ENCODE data around the gene SHE. TPM values are rescaled to one million over a fixed set of nuclear protein-coding genes. Genes with fewer than 3 reads are reported as not detected.

SHE gene
- polyA plus RNA-seq, 1 donor from 2014 or later, result 0.04 TPM

DNA sequence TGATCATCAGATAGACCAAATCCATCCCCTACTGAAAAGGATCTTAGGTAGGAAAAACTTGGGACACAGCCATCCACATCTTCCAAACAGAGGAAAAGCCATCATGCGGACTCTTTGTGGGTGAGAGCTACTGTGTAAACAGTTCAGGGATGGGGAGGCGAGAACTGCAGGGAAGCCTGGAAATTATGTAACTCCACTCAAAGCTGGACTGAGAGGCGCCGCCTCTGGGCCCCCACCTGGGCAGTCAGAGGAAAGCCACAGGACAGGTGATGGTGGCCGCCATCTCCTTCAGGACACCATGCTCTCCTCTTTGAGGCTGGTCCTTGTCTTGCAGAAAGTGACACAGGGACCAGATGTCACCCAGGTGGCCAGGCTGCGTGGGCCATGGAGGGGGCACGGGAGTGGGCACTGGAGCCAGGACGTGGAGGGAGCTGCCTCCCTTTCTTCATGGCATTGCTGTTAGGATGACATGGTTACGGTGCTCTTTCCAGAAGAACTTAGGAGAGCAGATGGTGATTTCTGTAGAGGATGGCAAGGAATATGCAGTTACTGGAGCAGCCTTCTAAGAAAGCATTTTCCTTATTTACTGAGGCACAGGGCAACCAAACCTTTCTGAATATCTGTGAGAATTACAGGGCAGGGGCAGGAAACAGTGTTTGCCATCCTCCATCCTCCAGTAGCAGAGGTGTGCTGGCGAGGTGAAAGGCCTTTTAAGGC is 32.2 kb downstream of the SHE start:
- Histone ChIP-seq H3K9me3 (ENCODE audit: low read length) (no peaks in the 10 kb centered on the region), H3K9me2 (ENCODE audit: insufficient read depth, low read length) (no peaks in the 10 kb centered on the region), H3K27ac (ENCODE audit: low read length) (no peak overlapping the region), H3F3A (ENCODE audit: insufficient read depth, low read length, poor library complexity, severe bottlenecking) (no peaks in the 10 kb centered on the region), H3K36me3 (ENCODE audit: insufficient read depth, low read length) (no peaks in the 10 kb centered on the region), H3K4me2 (ENCODE audit: low read length) (no peak overlapping the region), H4K20me1 (ENCODE audit: insufficient read depth) (no peaks in the 10 kb centered on the region), H2AFZ (ENCODE audit: low read depth, low read length) (no peak overlapping the region), H3K79me2 (replicated peaks; ENCODE audit: insufficient read depth, low read length) (no peaks in the 10 kb centered on the region), H3K27me3 (ENCODE audit: insufficient read depth, low read depth, low read length) (no peaks in the 10 kb centered on the region), H3K4me3 (ENCODE audit: low read length) (no peak overlapping the region), H3K9ac (ENCODE audit: low read length) (no peak overlapping the region)
- TF ChIP-seq EP300 (conservative IDR thresholded peaks at IDR 0.05; ENCODE audit: poor library complexity, severe bottlenecking), result no peak
- TF ChIP-seq, protein P1, sequence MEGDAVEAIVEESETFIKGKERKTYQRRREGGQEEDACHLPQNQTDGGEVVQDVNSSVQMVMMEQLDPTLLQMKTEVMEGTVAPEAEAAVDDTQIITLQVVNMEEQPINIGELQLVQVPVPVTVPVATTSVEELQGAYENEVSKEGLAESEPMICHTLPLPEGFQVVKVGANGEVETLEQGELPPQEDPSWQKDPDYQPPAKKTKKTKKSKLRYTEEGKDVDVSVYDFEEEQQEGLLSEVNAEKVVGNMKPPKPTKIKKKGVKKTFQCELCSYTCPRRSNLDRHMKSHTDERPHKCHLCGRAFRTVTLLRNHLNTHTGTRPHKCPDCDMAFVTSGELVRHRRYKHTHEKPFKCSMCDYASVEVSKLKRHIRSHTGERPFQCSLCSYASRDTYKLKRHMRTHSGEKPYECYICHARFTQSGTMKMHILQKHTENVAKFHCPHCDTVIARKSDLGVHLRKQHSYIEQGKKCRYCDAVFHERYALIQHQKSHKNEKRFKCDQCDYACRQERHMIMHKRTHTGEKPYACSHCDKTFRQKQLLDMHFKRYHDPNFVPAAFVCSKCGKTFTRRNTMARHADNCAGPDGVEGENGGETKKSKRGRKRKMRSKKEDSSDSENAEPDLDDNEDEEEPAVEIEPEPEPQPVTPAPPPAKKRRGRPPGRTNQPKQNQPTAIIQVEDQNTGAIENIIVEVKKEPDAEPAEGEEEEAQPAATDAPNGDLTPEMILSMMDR (IDR thresholded peaks at IDR 0.05; ENCODE audit: poor library complexity, severe bottlenecking), result no peak
- no peak for TF ChIP-seq RAD21 (conservative IDR thresholded peaks at IDR 0.05)
- no peak for TF ChIP-seq SMC3 (conservative IDR thresholded peaks at IDR 0.05; ENCODE audit: poor library complexity)
- TF ChIP-seq POLR2AphosphoS5 (IDR thresholded peaks at IDR 0.05), result no peak
- no peak for TF ChIP-seq MXI1 (conservative IDR thresholded peaks at IDR 0.05; ENCODE audit: poor library complexity, severe bottlenecking)
- TF ChIP-seq EZH2 (IDR thresholded peaks at IDR 0.05; ENCODE audit: borderline replicate concordance, insufficient read depth, low read length, poor library complexity, severe bottlenecking), result no peak
- no peak for TF ChIP-seq REST (IDR thresholded peaks at IDR 0.05; ENCODE audit: borderline replicate concordance)
- TF ChIP-seq TAF1 (IDR thresholded peaks at IDR 0.05; ENCODE audit: low read depth), result no peak

DNA sequence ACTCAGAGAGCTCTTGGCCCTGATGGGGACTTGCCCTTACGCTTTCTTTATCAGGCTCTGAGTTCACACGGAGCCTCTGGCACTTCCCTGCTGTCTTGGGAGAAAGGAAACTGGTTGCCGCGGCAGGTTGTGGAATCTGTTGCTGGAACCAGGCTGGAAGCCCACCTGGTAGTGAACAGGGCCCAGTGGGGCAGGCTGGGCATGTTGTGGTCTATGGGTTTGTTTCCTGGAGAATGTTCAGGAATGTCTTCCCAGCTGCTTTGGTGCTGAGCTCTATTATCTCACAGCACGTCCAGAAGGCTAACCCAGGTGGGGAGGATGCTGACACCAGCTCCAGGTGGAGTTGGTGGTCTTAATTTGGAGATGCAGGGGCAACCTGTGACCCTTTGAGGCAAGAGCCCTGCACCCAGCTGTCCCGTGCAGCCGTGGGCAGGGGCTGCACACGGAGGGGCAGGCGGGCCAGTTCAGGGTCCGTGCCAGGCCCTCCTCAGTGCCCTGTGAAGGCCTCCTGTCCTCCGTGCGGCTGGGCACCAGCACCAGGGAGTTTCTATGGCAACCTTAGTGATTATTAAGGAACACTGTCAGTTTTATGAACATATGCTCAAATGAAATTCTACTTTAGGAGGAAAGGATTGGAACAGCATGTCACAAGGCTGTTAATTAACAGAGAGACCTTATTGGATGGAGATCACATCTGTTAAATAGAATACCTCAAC is 33.5 kb downstream of the SHE start:
- H3K9ac ChIP-seq (ENCODE audit: low read length), result no peak overlapping the region
- H3F3A ChIP-seq (ENCODE audit: insufficient read depth, low read length, poor library complexity, severe bottlenecking), result no peaks in the 10 kb centered on the region
- H2AFZ ChIP-seq (ENCODE audit: low read depth, low read length), result no peak overlapping the region
- no peaks in the 10 kb centered on the region for H3K9me3 ChIP-seq (ENCODE audit: low read length)
- no peaks in the 10 kb centered on the region for H3K9me2 ChIP-seq (ENCODE audit: insufficient read depth, low read length)
- H3K4me3 ChIP-seq (ENCODE audit: low read length), result no peak overlapping the region
- TF ChIP-seq EZH2 (IDR thresholded peaks at IDR 0.05; ENCODE audit: borderline replicate concordance, insufficient read depth, low read length, poor library complexity, severe bottlenecking) (no peak), POLR2AphosphoS5 (IDR thresholded peaks at IDR 0.05) (no peak), RAD21 (conservative IDR thresholded peaks at IDR 0.05) (no peak), SMC3 (conservative IDR thresholded peaks at IDR 0.05; ENCODE audit: poor library complexity) (no peak), EP300 (conservative IDR thresholded peaks at IDR 0.05; ENCODE audit: poor library complexity, severe bottlenecking) (no peak), MXI1 (conservative IDR thresholded peaks at IDR 0.05; ENCODE audit: poor library complexity, severe bottlenecking) (no peak), REST (IDR thresholded peaks at IDR 0.05; ENCODE audit: borderline replicate concordance) (no peak), TAF1 (IDR thresholded peaks at IDR 0.05; ENCODE audit: low read depth) (no peak)
- TF ChIP-seq, protein P1 (IDR thresholded peaks at IDR 0.05; ENCODE audit: poor library complexity, severe bottlenecking), result no peak
- H3K79me2 ChIP-seq (replicated peaks; ENCODE audit: insufficient read depth, low read length), result no peaks in the 10 kb centered on the region
- H3K4me2 ChIP-seq (ENCODE audit: low read length), result no peak overlapping the region
- no peak overlapping the region for H3K27ac ChIP-seq (ENCODE audit: low read length)
- H4K20me1 ChIP-seq (ENCODE audit: insufficient read depth), result no peaks in the 10 kb centered on the region
- no peaks in the 10 kb centered on the region for H3K36me3 ChIP-seq (ENCODE audit: insufficient read depth, low read length)
- H3K27me3 ChIP-seq (ENCODE audit: insufficient read depth, low read depth, low read length), result no peaks in the 10 kb centered on the region
